Germinal center (tissue), 1 donor: Measurements from ENCODE around the gene TBL1Y.
A peak's percentile ranks its signal among the peaks of the same experiment; 100 is the strongest.
"Not testable (repeated sequence)": the region's sequence is repeated elsewhere in the genome, so short reads cannot be mapped to it uniquely, and the experiment has no call there.

Source experiments
- DNase-seq: peaks from one replicate; pipeline ENCODE4 v3.0.0; 2012; ENCODE audit warnings: mixed read lengths, low spot score

TBL1Y gene

GRCh38 chrY:6974971-6975370 is 64.5 kb downstream of the TBL1Y start:
- DNase-seq = no peak

GRCh38 chrY:6977783-6978182 is 67.3 kb downstream of the TBL1Y start:
- DNase-seq = no peak

- DNase-seq = no peak
Measured at GRCh38 chrY:6983221-6983620, 72.7 kb downstream of the TBL1Y start.

DNA sequence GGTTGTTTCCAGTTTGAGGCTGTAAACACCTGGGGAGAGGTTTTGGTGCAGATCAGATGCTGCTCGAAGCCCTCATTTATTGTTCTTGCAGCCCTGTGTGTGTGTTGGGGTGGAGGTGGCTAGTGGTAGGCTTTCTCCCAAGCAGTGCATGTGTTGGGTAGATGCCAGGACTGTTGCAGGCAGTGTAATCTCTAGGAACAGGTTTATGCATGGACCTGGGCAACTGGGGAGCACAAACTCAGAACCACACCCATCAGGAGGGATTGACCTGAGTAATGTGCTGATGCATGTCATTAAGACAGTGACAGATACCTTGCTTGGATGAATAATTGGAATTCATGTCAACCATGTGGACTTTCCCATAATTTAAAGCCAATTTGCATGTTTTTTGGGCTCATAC is 77.3 kb downstream of the TBL1Y start:
- no peak for DNase-seq

GRCh38 chrY:6989886-6990620 is 79.6 kb downstream of the TBL1Y start:
- no peak for DNase-seq

DNA sequence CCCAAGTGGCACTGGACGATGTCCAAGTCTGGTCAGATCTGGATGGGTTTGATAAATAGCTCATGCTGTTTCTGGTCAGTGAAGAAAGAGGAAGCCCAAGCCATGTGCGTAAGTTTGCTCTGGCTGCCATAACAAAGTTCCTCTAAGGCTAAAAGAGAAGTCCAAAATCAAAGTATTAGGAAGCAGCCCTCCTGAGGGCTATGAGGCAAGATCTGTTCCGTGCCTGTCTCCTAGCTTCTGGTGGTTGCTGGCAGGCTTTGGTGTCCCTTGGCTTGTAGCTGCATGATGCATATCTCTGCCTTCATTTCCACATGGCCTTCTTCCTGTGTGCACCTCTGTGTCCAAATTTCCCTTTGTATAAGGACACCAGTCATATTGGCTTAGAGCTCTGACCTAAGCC is 81.5 kb downstream of the TBL1Y start:
- no peak for DNase-seq

GRCh38 chrY:6995987-6996386 is 85.5 kb downstream of the TBL1Y start:
- no peak for DNase-seq

GRCh38 chrY:6997503-6998066 is 87.1 kb downstream of the TBL1Y start:
- no peak for DNase-seq

- peak; percentile 1 for DNase-seq
Measured at GRCh38 chrY:6999905-7000304, 89.4 kb downstream of the TBL1Y start.

DNA sequence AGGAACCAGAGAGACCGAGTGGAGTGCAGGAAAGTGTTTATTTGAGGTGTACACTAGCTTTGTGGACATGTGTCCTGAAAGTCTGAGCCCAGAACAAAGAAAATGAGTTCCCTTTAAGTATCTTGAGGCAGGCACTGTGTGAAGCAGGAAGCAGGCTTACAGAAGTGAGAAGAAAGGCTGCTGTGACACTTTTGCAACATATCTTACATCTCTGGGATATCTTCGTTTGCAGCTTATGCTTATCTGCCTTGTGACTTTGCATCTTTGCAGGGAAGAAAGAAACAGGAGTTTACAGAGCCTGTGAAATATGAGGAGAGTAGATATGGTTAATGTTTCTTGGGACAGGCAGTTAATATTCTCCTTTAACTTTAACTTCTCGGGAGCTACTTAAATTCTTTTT is 92.1 kb downstream of the TBL1Y start:
- no peak for DNase-seq

GRCh38 chrY:7007911-7008310 is 97.4 kb downstream of the TBL1Y start:
- no peak for DNase-seq

DNA sequence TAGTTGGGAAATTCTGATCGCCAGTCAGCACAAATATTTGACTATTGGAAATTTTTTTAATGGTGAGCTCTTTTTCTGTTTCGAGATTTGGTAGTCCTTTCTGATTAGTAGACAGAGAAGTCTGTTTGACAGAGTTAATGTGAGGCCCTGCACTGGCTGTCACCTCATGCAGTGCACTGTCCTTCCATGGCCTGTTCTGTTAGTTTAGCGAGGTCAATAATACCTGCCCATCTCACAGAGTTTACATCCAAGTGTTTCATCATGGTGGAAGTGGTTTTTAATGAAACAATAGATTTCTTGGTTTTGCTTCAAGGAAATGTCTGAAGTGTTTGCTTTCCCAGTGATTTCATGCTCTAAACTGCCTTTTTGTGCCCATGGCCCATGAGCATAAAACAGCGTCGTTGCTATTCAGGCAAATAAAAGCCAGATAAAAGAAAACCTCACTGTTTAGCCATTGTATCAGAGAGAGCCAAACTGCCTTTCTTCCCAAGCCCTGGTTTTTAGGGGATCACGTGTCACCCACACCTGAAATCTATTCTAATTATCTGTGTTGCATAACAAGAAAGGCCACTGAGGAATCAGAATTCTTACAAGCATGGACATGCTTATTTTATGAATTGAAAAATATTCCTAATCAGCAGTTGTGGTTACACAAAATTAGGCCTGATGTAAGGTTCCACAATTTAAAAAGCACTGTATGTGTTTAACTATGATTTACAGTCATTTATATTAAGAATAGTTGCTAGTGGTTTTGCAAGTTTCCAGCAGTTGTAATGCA is 98.3 kb downstream of the TBL1Y start:
- no peak for DNase-seq

GRCh38 chrY:7013051-7013450 is 102.6 kb downstream of the TBL1Y start:
- DNase-seq = no peak

DNA sequence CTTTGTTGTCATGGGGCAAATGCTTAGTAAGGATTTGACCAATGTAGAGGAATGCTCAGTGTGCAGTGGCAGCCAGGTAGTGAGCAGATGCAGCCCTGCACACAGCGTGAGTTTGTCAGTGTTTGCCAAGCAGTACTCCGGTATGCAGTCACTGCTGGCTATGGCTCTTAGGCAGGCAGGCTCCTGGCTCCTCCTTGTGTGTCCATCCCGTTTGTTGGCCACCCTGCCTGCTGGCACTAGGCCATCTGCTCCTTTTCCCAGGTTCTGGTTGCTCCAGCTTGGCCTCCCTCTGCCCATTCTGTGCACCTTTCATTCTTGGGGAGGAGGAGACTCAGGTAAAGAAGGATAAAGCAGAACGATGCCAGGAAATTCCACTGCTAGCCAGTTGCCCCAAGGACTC is 106.0 kb downstream of the TBL1Y start:
- DNase-seq = no peak

DNA sequence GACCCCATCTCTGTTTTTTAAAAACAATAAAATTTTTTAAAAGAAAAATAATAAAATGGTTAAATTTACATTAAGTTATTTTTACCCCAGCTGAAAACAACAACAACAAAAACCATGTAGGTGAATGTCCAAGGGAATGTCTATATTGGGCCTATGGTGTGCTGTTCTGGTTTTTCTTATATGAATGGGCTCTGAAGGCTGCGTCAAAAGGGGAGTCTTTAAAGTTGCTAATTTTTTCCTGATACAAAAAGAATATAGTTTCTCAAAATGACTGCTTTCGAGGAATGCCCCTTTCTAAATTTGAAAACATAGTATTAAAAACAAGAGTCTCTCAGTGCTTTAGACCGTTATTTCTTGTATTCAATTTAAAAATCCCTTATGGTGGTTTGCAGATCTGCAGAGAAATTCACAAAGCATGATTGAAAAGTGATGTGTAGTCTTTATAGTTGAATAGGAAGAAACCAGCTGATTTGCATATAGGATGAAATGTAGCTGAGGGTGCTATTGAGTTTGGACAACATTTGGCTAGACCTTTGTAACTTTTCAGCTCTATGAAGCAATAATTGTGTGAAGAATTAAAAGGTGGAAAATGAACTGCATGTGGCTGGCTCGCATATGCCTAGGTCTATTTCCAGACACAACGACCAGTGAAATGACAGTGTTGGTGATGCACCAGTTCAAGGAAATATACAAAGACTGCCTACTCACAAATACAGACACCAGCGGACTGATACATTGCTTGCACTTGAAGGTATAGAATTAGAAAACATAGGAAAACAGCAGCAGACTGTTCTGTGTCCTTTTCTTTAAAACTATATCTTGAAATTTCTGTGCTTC is 107.0 kb downstream of the TBL1Y start:
- no peak for DNase-seq

- DNase-seq = no peak
Measured at GRCh38 chrY:7039037-7039436, 128.5 kb downstream of the TBL1Y start.

- DNase-seq = no peak
Measured at GRCh38 chrY:7040662-7041061, 130.2 kb downstream of the TBL1Y start.

DNA sequence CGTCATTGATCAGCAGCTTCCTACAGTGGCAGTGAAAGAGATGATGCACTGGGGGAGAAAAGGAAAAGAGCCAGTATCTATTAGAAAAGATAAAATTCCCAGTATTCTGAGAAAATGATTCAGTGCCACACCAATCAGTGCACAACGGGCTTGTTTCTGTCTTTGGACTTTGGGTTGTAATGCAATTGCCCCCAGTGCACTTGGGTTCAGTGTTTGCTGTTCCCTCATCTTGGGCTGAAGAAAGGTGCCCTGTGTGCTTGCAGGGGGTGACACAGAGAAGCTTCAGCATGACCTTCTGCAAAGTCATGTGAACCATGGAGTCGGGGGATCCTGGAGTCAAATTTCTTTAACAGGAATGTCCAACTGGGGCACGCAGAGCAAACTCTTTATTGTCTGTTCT is 131.5 kb downstream of the TBL1Y start:
- no peak for DNase-seq

DNA sequence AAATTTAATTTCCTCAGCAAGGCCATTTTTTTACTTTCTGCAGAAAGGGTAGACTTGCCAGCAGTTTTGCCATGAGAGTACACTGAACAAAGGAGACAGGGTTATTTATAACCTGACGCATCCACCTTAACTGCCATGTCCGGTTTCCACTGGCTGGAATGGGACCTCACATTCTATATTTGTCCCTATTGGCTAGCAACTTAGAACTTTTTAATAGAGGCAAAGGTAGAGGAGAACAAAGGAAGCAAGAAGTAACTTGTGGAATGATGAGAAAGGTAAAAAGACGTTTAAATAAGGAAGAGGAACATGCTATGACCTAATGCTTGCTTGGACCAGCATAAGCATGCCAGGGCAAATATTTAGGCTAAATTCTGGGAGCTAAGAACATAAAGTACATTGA is 142.0 kb downstream of the TBL1Y start:
- DNase-seq = not testable (repeated sequence)

GRCh38 chrY:7056886-7057285 is 146.4 kb downstream of the TBL1Y start:
- no peak for DNase-seq

- no peak for DNase-seq
Measured at GRCh38 chrY:7078725-7079124, 168.2 kb downstream of the TBL1Y start.

- not testable (repeated sequence) for DNase-seq
Measured at GRCh38 chrY:7080548-7080947, 170.1 kb downstream of the TBL1Y start.
